GM21825 (cell line): ENCODE measurements around the gene TET1.
A peak's percentile ranks its signal among the peaks of the same experiment; 100 is the strongest.
"Not testable (repeated sequence)": the region's sequence is repeated elsewhere in the genome, so short reads cannot be mapped to it uniquely, and the experiment has no call there.

ENCODE experiments used
- ATAC-seq: cut with Tn5 transposase; IDR thresholded peaks from one replicate; pipeline ENCODE4 v1.9.1; 2021; ENCODE audit warnings: mild to moderate bottlenecking, moderate library complexity; ENCODE audit not compliant: unreplicated experiment

The TET1 gene

GRCh38 chr10:68560186-68560942 is at the start of gene TET1:
TSS of gene TET1 (plus strand) at chr10:68560337. CDS start at chr10:68572339, 12,002 bp downstream.
- no peak for ATAC-seq

DNA sequence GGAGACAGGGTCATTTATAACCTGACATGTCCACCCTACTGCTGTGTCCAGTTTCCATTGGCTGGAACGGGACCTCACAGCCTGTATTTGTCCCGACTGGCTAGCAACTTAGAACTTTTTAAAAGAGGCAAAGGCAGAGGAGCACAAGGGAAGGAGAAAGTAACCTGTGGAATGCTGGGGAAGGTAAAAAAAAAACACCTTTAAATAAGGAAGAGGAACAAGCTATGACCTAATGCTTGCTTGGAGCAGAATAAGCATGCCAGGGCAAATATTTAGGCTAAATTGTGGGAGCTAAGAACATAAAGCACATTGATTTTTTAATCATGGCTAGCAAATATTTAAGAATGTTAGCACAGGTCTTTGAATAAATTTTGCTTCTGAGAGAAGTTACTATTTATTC is 43.9 kb upstream of the TET1 start:
- not testable (repeated sequence) for ATAC-seq

- no peak for ATAC-seq
Observed at GRCh38 chr10:68516766-68517165, 43.4 kb upstream of the TET1 start.

DNA sequence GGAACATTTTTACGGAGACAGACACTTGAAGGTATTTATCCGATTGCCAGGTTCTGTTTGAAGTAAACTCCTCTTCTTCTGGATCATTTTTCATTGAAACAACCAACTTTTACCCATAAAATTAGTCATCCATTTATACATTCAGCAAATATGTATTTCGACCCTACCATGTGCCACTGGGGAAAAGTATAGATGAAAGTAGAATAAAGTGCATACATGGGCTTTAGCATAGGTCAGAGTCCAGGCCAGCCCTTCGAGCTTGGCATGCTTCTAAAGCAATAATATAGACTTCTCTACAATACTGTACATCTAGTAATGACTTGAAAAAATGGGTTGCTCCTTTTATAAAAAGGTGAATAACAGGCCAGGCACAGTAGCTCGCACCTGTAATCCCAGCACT is 42.9 kb upstream of the TET1 start:
- ATAC-seq, result no peak

- not testable (repeated sequence) for ATAC-seq
Observed at GRCh38 chr10:68518609-68519008, 41.5 kb upstream of the TET1 start.

DNA sequence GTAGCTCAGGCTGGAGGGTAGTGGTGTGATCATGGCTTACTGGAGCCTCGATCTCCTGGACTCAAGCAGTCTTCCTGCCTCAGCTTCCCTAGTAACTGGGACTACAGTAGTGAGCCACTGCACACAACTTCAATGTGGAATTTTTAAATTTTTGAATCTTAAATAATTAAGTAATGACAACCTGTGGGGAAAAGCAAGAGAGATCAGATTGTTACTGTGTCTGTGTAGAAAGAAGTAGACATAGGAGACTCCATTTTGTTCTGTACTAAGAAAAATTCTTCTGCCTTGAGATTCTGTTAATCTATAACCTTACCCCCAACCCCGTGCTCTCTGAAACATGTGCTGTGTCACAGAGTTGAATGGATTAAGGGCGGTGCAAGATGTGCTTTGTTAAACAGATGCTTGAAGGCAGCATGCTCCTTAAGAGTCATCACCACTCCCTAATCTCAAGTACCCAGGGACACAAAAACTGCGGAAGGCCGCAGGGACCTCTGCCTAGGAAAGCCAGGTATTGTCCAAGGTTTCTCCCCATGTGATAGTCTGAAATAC is 34.6 kb upstream of the TET1 start:
- ATAC-seq, result not testable (repeated sequence)

DNA sequence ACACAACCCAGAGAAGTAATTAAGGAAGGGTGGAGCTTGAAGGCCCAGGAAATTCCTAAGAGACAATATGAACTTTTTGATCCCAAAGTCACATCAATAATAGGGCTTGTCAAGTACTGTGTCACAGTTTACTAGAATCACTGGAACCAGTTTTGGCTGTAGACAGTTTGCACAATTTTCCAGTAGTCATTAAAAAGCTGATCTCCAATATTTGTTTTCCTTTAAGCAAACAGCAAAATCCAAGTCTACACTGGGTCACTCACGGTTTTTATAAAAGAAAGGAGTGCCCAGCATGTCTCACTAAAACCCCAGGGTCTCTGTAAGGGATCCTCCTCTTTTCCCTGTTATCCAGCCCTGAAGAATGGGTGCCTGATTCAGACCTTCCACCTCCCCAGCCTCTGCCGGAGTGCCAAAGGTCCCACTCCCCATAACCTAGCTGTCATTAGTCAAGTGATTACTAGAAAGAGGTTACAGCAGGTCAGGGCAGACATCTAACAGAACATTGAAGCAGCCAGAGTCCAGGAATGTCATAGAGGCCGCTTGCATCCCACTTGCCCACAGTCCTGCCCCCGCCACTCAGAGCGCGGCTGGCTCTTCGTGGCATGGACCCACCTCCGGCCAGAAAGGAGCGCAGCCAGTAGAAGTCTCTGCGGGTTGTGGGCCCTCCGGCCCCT is 33.4 kb upstream of the TET1 start:
- ATAC-seq, result peak; percentile 46

- ATAC-seq, result no peak
Observed at GRCh38 chr10:68536973-68537372, 23.2 kb upstream of the TET1 start.

DNA sequence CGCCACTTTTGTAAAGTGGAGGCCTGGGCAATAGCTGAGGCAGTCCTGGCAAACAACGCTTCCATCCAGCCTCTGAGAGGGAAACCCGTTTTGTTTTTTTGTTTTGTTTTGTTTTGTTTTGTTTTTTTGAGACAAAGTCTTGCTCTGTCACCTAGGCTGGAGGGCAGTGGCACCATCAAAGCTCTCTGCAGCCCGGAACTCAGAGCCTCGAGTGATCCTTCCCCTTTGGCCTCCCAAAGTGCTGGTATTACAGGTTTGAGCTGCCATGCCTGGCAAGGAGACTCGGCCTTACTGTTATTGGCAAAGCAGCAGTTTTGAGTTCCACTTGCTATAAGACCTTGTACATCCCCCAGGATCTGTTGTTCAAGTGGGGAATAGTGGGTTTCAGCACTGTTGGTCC is 22.3 kb upstream of the TET1 start:
- no peak for ATAC-seq

GRCh38 chr10:68543004-68543918 is 16.9 kb upstream of the TET1 start:
- no peak for ATAC-seq

DNA sequence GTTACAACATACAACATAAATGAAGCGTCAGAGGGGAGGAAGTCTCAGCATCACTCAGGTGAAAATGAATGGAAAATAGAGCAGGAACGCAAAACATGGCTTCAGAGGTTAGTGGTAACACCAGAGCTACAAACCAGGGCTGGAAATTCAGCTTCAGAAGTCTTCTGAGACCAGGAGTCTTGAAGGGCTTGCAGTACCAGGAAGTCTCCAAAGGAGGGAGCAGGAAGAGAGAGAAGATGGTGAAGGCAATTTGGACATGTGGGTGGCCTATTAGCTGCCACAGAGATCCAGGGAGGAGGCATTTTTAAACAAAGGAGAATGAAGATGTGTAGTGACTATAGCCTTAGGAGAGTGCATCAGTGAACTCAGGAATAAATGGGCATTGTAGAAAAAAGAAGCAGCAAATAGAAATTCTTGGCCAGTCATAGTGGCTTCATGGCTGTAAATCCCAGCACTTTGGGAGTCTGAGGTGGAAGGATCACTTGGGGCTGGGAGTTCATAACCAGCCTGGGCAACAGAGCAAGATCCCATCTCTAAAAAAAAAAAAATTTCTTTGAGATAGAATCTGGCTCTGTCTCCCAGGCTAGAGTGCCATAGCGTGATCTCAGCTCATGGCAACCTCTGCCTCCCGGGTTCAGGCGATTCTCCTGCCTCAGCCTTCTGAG is 9.3 kb upstream of the TET1 start:
- peak; percentile 64 for ATAC-seq

DNA sequence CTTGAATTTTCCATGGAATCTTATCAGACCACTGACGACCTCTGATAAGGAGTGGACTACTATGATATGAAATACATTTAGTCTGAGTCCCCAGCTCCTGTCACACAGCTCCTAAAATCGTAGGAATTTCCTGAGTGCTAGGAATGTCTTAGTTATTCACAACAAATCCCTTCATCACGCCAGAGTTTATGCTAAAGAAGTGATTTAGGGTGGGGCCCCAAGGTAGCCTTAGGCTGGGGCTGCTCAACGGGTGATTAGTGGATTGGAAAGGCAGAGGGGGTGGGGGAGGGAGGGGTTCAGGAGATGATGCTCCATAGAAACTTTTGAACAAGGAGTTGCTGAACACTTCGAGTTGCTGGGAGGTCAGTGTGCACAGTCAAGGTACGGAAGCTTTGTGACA is 7.0 kb upstream of the TET1 start:
- no peak for ATAC-seq

DNA sequence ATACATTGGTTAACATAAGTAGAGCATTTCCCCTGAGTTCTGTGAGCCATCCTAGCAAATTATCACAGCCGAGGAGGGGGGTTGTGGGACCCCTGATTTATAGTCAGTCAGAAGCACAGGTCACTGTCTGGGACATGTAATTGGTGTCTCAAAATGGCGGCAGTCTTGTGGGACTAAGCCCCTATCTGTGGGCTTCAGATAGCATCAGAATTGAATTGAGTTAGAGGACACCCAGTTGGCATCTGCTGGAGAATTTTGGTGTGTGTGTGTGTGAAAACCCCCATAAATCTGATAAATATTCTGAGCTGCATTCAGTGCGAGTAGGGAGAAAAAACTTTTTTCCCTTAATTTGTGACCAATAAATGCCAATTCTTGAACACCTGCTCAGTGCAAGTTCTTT is 6.5 kb upstream of the TET1 start:
- no peak for ATAC-seq

DNA sequence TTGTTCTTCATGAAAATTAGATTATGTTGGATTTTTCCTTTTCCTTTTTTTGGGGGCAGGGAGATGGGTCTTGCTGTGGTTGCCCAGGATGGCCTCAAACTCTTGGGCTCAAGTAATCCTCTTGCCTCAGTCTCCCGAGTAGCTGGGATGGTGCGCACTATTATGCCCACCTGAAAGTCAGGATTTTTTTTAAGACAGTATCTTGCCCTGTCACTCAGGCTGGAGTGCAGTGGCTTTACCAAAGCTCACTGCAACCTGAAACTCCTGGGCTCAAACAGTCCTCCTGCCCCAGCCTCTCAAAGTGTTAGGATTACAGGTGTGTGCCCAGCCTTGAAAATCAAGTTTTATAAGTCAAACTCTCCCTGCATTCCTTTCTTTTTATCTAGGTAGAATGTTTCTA is 1.7 kb upstream of the TET1 start:
- no peak for ATAC-seq

DNA sequence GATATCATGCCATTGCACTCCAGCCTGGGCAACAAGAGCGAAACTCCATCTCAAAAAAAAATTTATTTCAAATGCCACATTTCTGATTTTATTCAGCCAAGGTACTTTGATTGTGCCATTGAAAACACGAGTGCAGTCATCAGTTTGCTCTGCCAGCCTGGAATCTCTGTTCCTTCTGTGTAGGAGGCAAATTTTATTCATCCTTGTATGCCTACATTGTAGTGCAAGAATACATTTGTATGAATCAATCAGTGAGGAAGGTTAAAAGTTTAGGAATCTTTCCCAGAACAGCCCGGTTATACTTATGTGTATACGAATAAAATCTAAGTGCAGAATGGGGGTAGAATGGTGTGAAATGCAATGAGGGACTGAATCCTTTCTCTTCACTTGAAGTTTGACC is 886 bp upstream of the TET1 start:
- ATAC-seq, result no peak

GRCh38 chr10:68559841-68560185 is 324 bp upstream of the TET1 start:
- no peak for ATAC-seq

GRCh38 chr10:68560943-68561864 is 1.1 kb downstream of the TET1 start:
- ATAC-seq, result no peak

- ATAC-seq, result no peak
Observed at GRCh38 chr10:68561865-68562649, 1.9 kb downstream of the TET1 start.
